ENCODE results near the gene AGTRAP.

The AGTRAP gene

GRCh38 chr1:11764519-11764918 is 28.6 kb downstream of the AGTRAP start:
- DNase-seq: no peak

- no peak for DNase-seq
Measured at GRCh38 chr1:11765661-11766428, 29.9 kb downstream of the AGTRAP start.

GRCh38 chr1:11766429-11766776 is 30.5 kb downstream of the AGTRAP start:
- DNase-seq: no peak

GRCh38 chr1:11767922-11768704 is 32.2 kb downstream of the AGTRAP start:
- DNase-seq: no peak

GRCh38 chr1:11768821-11769220 is 32.9 kb downstream of the AGTRAP start:
- DNase-seq: peak; percentile 20

GRCh38 chr1:11769274-11769673 is 33.3 kb downstream of the AGTRAP start:
- DNase-seq: no peak

- no peak for DNase-seq
Measured at GRCh38 chr1:11770011-11770410, 34.1 kb downstream of the AGTRAP start.

GRCh38 chr1:11771481-11772043 is 35.6 kb downstream of the AGTRAP start:
- DNase-seq: no peak

GRCh38 chr1:11772458-11772857 is 36.5 kb downstream of the AGTRAP start:
- DNase-seq: peak; percentile 5

GRCh38 chr1:11774753-11775152 is 38.8 kb downstream of the AGTRAP start:
- no peak for DNase-seq

GRCh38 chr1:11777658-11778322 is 41.9 kb downstream of the AGTRAP start:
- DNase-seq: no peak

GRCh38 chr1:11778336-11778735 is 42.4 kb downstream of the AGTRAP start:
- no peak for DNase-seq

- DNase-seq: no peak
Measured at GRCh38 chr1:11778844-11779623, 43.1 kb downstream of the AGTRAP start.

GRCh38 chr1:11779715-11780379 is 43.9 kb downstream of the AGTRAP start:
- no peak for DNase-seq

GRCh38 chr1:11780380-11781147 is 44.6 kb downstream of the AGTRAP start:
- no peak for DNase-seq

- no peak for DNase-seq
Measured at GRCh38 chr1:11781297-11781696, 45.4 kb downstream of the AGTRAP start.

- DNase-seq: no peak
Measured at GRCh38 chr1:11782127-11782708, 46.3 kb downstream of the AGTRAP start.

- DNase-seq: no peak
Measured at GRCh38 chr1:11783556-11783955, 47.6 kb downstream of the AGTRAP start.

GRCh38 chr1:11784256-11784992 is 48.5 kb downstream of the AGTRAP start:
- DNase-seq: no peak

All from NCI-H69 (cell line).